Measurements from ENCODE around the gene C13orf42.

The C13orf42 gene

DNA sequence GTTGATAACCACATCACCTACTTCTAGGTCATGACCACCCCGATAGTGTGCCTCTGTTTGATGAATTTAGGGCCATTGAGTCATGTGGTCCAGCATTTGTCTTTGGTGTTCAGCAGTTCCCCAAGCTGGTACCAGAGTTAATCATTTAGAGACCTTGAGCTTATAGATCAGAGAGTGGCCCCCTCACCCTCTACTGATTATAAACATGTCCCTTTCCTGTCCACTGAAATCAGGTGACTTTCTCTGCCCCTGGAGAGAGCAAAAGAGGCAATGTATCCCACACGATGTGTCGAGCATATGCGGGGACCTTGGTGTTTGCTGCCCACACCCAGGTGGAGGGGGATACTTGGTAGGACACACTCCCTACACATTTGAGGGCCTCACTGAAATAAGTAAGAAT is 46.3 kb downstream of the C13orf42 start:
- DNase-seq = no peak

DNA sequence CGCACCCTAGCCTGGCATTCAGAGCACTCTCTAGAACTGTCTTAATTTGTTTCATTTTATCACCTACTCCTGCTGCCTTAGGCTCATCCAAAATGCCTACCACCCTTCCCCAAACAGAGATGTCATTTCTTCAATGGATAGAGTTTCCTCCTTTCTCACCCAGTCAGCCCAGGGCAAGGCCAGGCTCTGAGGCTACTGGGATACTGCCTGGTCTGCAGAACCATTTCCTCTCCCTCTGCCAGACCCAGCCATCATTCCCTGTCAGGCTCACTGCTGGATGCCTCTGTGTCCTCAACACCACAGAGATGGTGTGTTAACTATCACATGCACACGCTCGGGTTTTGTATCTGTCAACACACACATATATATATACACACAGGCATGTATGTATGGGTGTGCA is 47.2 kb downstream of the C13orf42 start:
- no peak for DNase-seq

DNA sequence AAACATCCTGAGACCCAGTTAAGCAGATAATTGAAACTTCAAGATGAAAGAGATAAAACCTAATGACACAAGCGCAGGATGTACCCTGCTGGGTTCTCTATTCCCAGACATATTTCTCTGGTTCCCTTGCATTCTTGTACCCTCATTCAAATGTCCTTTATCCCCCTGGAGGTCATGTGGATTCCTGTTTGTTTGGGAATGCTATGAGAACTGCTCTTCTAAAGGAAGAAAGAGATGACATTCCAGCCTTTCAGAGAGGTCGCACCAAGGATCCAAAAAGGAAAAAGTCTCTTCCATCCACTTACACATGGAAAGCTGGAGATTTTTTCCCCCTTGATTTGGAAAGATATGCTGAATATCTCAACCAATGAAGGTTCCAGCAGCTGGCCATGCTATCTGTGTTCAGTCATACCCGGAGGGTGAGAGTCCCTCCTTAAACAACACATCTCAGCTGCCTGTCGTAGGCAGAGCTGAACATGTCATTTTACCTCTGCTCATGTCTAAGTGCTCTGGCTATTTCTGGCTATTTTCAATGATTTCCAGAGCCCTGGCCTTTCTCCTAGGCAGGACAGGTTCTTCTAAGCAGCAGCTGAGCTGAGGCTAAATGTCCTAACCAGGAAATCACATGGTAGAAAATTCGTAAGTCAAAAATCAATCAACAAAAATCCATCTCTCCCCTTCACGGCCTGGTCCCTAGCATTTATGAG is 52.5 kb downstream of the C13orf42 start:
- no peak for DNase-seq

DNA sequence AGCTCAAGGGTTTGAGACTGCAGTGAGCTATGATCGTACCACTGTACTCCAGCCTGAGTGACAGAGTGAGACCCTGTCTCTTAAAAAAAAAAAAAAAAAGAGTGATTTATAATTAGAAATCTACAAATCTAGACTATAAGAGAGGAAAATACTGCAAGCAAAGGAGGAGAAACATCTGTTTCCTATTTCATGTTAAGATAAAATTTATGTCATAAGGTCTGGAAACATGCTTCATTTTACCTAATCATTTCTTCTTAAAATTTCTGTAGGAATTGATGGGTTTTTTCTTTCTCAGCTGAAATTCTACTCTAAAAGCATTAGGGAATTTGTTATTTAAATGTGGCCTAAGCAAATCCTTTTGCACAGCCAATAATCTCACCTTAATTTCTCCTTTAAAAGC is 53.2 kb downstream of the C13orf42 start:
- DNase-seq = no peak

DNA sequence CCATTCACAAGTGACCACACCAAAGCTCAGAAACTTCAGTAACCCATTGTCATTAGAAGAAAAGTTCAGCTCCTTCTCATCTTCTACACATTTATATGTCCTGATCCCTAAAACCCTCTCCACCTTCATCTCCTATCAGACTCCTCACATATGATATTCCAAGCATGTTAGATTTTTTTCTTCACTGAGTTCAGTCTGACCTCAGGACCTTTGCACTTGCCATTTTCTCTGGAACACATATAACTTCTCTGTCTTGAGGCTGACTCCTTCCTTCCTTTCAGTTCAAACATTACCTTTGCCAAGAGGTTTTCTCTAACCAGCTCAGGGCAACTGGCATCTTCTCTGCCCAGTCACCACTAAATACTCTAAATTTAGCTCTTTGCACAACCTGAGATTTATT is 54.1 kb downstream of the C13orf42 start:
- no peak for DNase-seq

GRCh38 chr13:51052581-51052980 is 58.5 kb downstream of the C13orf42 start:
- no peak for DNase-seq

DNA sequence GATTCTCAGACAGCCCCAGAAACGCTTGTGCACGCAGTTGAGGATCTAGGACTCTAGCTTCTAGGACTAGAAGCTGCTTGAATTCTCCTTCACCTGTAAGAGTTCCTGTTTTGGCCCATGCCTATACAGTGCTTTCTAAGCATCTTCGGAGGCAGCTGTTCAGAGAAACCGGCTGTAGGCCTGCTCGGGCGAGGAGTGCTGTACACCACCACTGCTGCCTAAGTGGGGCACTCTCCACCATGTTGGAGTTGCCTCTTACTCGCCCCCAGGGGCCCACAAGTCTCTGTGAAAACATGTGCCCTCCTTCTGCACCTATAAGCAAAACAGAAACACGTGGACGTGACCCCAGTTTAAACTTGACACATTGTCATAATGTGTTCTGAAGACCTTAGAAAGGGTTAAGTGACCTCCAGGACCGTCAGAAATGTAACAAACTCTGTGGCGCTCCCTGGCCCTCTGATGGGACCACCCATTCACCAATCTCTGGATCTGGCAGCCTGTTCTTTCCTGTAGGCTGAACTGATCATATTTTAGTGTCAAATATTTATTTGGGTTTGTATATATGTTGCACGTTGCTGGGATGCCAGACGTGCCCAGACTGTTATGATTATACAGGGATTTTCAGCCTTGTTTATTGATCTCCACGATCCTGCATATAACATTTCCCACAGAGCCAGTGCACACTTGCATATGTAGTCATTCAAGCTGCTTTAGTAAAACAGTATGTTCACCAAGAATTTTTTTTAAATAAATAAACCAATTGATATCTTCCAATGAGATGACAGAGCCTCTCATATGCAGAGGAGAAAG is 60.8 kb downstream of the C13orf42 start:
- no peak for DNase-seq

- no peak for DNase-seq
Measured at GRCh38 chr13:51048616-51049015, 62.5 kb downstream of the C13orf42 start.

- DNase-seq = no peak
Measured at GRCh38 chr13:51048166-51048461, 63.0 kb downstream of the C13orf42 start.

DNA sequence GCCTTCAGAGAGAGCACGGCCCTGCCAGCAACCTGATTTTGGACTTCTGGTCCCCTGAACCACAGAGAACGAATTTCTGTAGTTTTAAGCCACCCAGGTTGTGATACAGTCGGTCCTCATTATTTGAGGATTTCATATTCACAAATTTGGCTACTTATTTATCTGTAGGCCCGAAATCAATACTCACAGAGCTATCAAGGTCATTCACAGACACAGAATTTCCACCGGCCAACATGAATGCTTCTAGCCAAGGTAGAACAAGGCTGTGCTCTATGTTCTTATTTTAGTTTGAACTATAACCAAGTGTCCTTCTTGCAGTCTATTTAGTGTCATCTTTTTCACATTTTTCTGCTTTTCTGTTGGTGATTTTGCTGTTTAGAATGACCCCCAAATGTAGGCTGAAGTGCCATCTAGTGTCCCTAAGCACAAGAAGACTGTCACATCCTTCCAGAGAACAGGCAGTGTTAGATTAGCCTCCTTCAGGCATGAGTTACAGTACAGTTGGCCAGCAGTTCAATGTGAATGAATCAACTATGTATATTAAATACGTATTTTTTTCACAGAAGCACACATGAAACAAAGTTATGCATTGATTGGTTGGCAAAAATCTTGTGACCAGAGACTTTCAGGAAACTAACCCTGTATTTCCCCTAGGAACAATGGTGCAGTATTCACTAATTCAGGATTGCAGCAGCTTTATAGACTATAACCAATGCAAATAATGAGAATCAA is 63.5 kb downstream of the C13orf42 start:
- no peak for DNase-seq

DNA sequence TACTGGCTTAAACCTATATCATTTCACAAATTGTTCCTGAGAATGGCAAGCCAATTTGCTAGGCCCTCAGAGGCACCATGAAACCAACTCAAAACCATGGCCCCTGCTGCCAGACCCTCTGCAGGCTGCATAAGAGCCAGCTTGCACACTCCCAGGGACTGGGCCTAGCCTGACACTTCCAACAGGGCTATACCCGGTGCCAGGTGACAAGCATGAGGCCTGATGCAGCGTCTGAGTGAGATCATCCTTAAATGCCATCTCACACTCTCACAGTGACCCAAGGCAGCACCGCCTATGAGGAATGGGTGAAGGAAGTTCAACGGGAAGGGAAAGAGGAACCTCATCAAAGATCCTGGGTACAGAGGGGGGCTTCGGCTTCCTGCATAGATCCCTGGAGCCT is 65.6 kb downstream of the C13orf42 start:
- DNase-seq = no peak

DNA sequence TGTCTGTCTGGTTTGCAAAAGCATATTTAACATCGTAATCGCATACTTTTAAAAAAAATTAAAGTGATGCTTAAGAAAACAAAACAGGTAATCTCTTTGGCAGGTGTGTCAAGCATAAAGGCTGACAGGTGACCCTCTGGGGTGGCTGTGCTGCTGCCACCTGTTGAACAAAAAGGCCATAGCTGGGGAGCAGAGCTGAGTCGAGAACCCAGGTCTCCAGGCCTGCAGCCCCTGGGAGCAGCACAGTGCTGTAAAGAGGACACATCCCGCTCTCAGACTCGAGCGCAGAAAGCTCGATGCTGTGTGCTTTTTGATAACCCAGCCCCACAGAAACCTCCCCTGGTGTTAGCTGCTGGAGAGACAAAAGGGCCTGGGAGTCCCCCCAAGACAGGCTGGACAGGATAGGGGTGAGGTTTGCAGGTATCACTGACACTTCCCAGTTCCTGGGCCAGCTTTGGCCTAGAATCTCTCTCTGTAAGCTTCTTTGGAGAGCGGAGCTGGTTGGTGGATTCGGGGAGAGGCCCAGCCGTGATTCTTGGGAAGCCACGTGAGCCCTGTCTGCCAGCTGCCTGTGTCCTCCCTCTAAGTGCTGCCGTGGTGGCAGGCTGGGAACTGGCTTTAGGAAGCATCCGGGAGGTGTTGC is 66.9 kb downstream of the C13orf42 start:
- no peak for DNase-seq

- DNase-seq = no peak
Measured at GRCh38 chr13:51043310-51043709, 67.8 kb downstream of the C13orf42 start.

DNA sequence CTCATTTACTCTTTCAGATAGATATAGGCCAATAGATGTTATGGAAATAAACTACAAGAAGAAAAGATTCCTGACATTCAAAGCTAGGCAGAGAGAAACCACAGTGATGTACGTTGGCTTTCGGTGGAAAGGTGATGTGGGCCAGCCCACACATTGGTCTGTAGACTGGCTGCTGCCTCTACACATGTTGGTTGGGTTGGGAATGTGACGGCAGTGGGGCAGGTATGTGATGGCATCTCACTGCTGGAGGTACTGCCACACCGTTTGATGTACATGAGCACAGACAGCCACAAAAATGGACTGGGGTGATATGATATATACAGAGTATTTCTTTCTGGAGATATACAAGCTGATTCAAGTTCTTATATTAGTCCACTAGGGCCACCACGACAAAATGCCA is 69.4 kb downstream of the C13orf42 start:
- DNase-seq = no peak

- no peak for DNase-seq
Measured at GRCh38 chr13:51041126-51041525, 69.9 kb downstream of the C13orf42 start.

GRCh38 chr13:51040431-51040830 is 70.6 kb downstream of the C13orf42 start:
- DNase-seq = no peak

DNA sequence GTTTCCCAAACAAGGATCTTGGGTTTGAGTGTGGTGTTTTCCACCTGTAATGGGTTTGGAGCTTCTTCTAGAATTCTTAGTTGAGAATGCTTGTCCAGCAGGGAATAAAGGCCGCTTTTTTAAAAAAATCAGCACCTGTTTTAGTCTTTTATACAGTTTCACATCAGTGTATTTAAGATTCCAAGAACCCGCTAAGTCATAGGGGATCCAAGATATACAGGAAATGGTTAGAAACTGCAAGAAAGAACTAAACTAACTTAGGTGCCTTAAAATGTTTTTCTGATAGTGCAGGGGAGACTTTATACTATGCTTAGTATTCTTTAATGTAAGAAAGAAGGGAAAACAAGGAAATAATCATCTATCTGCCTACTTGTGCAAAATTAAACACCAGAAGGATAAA is 74.7 kb downstream of the C13orf42 start:
- DNase-seq = no peak

DNA sequence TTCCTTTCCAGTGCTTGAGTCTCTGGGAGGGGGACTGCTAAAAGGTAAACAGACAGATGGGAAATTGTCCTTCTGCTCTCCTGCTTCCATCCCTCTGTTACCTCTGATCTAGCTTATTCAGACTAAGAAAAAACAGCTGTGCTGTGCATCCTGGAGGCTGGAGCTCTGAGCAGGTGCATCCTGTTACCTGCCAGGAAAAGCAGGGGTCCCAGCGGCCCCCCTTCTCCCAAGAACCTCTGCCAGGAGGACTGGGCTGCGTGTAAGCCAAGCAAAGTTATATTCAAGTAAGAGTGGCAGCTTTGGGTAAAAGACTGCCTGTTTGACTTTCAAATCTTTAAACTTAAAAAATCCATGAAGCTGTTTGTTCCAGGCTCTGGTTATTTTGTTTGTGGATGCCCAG is 75.1 kb downstream of the C13orf42 start:
- DNase-seq = no peak

GRCh38 chr13:51035469-51035868 is 75.6 kb downstream of the C13orf42 start:
- DNase-seq = no peak

DNA sequence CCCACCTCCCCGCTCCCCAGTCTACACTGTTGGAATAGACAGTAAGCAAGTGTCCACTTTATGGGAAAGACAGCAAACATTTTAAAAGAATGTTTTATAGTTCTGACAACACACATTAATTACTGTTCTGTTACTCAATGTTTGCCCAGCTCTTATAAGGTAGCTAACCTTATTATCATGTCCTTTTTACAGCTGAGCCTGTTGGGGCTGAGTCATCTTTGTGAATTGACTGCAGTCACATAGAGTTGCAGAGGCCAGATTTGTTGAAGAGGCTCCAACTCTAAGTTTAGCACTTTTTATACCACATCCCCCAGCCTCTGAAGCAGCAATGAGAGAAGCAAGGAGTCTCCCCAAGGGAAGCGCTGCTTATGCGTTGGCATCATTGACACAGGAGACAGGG is 76.2 kb downstream of the C13orf42 start:
- DNase-seq = no peak

DNA sequence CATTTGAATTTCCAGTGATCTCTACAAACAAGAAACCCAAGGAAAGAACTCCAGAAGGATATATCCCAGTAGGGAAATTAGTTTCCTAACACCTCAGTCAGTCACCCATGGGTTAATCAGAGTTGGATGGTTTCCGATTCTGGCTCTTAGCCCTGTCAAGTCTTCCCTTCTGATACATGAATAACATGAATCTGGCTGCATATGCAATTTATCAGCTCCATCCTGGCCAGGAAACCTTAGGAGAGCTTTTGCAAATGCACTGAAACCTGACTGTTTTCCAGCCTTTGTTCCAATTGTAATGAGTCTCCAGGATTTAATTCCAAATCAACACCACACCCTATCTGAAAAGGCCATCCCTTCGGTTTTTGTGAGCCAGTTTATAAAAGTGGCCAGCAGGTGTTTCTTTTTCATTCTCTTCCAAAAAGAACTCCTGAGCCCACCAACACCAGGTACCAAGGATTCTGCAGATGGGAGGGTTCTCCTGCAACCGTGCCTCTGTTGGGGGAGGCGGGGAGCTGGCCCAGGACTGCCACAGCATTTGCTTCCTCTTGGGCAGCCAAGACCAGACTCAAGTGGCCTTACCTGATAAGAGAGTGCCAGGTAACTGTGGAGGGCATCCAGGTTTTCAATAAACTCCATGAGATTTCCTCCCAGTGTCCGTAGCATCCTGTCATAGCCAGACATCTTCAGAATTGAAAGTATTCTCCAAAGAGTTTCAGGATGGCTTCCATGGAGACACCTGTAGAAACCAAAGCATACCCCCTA is 77.5 kb downstream of the C13orf42 start:
- no peak for DNase-seq

- DNase-seq = no peak
Measured at GRCh38 chr13:51032831-51033230, 78.2 kb downstream of the C13orf42 start.
